HT-29 (cell line): ENCODE measurements around the gene THUMPD1. TPM values are rescaled to one million over a fixed set of nuclear protein-coding genes. Genes with fewer than 3 reads are reported as not detected.
A peak's percentile ranks its signal among the peaks of the same experiment; 100 is the strongest.
"Not testable (repeated sequence)": the region's sequence is repeated elsewhere in the genome, so short reads cannot be mapped to it uniquely, and the experiment has no call there.

Experiments used
- DNase-seq: peaks from one replicate; pipeline ENCODE4 v3.0.0-alpha.2; 2015; ENCODE audit warnings: low spot score
- total RNA-seq: library from RNA; depleted of rRNA; stranded (reverse); fragments of >200 nt; shearing (Covaris generic); gene quantifications from 2 replicates; pipeline ENCODE4 v1.2.3, GENCODE V29; 2014

The THUMPD1 gene
- total RNA-seq, 1 experiment from 2014 or later: 55.4 TPM

DNA sequence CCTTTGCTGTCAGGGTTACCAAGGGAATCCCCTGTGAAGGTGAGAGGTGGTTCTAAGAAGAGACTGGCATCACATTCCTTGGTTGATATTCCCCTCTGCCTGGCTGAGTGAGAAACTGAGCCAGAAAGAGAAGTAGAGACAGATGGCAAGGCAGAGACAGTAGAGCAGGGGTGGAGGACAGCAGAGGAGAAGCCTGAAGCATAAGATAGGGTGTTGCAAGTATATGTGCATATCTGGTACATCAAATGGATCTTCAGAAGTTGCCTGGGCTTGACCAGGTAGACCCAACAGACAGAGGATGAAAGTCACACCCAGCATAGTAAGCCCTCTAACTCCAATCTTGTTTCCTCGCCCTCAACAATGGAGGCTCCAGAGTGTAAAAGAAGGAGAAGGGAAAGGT lies 7.9 kb upstream of the THUMPD1 start:
- DNase-seq: no peak

DNA sequence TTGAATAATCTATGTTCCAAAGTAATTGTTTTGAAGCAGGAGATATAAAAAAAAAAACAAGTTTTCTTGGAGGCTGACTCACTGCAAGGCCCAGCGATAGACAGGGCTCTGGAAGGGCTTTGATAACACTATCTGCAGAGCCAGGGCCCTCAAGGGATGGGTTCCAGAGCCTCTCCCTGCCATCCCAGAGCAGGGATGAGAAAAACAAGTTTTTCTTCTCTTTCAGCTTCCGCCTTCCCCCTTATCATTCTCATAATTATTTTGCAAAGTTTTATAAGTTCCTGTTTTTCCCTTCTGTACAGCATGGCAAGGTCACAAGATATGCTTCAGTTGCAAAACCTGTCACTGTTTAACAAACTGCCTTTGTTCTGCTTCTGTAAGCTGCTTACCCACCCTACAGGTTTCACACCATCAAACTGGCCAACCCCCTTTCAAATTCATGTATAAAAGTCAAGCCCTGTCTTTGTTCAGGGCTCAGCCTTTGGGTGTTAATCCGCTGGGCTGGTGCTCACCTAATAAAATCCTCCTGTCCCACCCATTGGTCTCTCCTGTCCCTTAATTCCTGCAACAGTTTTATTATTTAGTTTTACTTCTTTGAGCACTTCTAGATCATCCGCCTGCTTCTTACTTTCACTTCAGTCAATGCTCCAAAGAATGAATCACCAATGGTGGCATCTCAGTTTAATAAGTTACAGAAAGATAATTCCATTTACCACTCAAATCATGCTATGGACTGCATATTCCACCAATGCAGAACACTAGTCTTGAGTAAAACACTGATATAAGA lies 5.6 kb upstream of the THUMPD1 start:
- no peak for DNase-seq

DNA sequence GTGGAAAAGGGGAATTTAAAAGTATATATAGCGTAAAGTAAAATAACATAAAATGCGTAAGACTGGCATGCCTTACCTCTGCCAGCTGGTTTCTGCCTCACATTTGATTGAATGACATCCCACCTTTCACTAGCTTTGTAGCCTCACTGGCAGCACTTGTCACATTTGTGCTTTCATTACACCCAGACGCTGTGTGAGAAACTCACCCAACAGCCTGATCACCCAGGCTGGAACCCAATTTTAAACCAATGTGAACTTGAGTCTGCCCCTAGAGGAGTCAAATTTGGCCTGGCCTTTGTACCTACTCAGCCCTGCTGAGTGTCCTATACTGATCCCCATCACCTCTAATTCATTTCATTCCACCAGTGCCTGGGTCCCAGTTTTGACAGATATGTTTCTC lies 4.8 kb upstream of the THUMPD1 start:
- no peak for DNase-seq

DNA sequence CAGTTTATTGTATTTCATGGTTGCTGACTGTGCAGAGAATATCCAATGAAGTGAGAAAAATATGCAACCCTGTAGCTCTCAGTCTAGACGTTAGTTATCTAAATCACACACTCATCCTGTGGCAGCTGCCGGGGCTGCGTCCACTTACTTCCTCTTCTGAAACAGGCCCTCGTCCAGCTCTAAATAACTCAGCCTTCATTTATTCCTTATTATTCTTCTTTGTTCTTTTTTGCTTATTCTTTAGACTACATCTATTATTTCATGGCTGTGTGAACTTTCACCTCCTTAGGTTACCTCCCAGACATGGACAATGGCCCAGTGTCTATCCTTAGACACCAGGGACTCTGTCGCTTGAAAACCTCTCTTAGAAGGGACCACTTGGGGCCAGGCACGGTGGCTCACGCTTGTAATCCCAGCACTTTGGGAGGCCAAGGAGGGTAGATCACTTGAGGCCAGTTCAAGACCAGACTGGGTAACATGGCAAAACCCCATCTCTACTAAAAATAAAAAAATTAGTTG lies 3.4 kb upstream of the THUMPD1 start:
- no peak for DNase-seq

DNA sequence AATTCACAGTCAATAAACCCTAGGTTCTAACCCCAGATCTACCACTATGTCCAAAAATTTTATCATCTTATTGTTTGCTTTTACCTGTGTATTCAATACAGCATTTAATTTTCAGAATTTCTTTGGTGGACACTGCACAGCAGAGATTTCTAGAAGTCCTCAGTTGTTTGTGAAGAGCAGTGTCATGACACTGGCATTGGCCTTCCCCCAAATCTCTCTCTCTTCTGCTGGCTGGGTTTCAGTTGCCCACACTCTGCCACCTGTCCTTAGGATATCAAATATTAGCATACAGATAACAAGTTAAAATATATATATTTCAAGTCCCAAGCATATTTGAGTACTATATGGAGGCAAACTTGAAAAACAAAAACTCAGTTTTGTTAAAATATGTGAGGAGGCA lies 2.0 kb upstream of the THUMPD1 start:
- DNase-seq: no peak

DNA sequence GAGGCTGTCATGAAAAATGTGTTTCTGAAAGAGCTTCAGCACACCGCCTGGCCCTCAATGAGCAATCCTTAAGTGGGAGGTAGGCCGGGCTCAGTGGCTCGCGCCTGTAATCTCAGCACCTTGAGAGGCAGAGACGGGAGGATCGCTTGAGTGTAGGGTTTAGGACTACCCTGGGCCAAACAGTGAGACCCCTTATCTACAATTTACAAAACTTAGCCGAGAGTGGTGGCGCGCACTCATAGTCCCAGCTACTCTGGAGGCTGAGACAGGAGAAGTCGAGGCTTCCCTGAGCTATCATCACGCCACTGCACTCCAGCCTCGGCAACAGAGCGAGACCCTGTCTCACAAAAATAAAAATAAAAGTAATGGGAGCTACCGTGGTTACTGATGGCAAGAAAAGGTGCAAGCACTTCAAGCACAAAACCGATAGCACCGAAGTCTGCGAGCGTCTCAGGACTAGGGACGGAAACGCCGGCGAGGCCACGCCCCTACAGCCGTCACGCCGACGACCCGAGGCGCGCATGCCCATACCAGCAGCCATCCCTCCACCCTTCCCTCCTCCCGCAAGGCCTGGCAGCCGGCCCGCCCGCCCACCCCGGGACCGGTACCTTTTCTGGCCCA lies 607 bp downstream of the THUMPD1 start:
- DNase-seq: peak; percentile 83

DNA sequence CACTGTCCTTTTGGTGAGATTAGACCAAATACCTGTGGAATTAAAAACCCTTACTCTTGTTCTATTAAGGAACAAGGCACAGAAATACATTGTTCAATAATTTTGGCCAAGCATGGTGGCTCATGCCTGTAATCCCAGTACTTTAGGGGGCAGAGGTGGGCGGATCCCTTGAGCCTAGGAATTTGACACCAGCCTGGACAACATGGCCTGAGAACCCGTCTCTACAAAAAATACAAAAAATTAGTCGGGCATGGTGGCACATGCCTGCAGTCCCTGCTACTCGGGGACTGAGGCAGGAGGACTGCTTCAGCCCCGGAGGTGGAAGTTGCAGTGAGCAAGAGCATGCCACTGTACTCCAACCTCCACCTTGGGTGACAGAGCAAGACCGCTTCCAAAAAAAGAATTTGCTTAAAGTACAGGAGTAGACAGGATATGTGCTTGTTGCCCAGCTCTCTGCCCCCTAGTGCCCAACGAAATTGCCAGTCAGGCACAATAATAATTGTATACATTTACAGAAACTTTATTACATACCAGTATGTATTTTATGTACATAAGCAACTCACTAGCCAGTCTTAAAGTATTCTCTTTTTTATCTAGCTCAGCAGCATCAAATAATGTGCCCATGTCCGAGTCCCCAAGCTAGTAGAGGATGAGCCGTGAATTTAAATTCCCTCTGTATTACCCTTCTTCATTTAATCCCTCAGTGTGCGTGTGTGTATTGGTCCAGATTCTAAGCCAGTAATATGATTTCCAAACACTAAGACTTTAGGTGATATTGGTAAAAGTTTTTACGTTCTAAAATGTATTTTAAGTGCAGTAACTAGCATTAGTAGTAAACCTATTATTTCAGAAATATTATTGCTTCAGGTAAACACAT lies 1.4 kb downstream of the THUMPD1 start:
- peak; percentile 31 for DNase-seq

DNA sequence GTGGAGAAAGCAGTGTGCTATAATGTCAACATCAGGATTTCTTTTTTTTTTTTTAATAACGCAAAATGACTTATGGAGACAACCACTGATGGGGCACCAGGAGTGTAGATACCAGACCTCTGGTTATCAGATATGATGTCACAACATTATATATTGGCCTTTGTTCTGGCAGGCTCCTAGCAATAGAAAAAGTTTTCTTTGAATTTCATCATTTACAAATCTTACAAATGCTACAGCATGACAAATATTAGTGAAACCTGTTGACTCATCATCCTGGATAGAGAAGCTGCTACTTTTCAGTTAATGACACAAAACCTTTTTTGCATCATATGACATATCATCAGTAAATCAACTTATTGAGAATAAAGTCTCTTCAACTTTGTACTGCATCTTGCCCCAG lies 6.1 kb downstream of the THUMPD1 start:
- DNase-seq: no peak

DNA sequence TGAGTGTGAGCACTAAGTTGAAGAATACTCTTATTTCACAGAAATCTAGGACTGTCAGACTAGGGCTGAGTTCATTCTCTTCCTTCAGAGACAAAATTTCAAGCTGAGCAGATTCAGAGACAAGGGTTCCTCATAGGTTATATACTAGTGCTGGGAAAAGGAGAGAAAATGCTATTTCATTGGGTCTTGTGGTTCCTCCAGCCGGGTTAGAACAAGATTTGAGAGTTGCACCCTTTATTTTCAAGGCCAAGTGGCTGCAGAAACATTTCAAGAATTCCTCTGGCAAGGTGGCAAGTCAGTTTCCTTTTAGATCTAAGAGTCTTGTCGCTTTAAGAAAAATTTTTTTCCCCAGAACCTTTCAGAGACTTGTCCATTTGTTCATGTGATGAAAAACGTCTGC lies 6.8 kb downstream of the THUMPD1 start:
- no peak for DNase-seq

DNA sequence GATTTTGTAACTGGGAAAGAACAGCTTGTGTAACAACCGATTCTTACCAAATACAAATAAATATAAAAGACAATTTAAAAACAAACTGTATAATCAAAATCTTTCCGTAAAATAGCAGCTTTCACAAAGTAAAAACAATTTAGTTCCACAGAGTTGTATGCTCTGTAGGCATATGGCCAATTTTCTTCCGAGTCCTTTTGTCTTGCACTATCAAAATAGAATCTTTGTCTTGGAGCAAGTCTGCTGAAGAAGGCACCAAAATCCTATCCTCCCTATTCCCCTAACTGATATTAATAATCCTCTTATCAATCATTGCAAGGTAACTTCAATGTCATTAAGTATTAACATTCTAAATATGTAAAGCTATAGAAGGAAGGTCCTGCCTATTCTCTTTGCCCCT lies 7.6 kb downstream of the THUMPD1 start:
- DNase-seq: no peak

DNA sequence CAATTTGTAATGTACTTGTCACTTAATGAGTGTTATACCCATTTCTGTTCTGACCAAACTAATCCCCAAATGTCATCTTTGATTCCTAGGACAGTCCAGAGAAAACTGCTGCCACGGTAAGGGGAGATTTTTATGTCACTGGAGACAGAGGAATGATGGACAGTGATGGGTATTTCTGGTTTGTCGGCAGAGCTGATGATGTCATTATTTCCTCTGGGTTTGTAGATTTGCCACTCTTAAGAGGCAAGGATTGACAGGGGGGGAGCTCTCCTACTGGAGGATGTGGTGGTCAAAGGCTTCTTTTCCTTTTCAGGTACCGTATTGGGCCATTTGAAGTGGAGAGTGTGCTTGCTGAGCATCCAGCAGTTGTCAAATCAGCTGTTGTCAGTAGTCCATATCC lies 12.5 kb downstream of the THUMPD1 start:
- no peak for DNase-seq

DNA sequence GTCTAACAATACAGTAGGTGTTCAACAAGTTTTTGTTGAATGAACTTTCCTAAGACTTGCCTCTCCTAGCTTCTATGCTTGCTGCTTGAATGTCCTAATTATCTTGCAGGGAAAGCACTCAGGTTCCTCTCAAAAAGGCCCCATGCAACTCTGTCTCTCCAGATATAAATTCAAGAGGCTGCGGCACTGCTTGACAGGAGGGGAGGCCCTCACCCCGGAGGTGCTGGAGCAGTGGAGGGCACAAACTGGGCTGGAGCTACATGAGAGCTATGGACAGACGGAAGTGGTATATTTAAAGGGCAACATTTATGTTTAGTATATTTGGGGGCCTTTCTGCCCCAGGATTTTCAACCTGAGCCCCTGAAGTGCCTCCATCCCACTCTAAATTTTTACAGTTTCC lies 14.4 kb downstream of the THUMPD1 start:
- no peak for DNase-seq

DNA sequence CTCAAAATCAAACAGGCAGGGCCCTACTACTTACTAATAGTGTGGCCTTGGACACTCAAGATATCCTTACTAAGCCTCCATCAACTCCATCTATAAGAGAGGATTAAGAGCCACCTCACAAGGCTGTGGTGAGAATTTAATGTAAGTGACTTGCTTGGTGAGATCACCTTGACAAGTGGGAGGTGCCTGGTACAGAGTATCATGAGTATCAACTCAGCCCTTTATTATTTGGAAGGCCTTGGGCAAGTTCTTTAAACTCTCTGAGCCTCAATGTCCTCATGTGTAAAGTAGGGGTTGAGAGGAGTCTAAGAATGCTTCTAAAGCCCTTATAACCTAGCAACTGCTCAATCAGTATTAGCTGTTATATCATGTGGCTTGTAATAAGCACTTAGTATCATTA lies 15.0 kb downstream of the THUMPD1 start:
- DNase-seq: no peak

DNA sequence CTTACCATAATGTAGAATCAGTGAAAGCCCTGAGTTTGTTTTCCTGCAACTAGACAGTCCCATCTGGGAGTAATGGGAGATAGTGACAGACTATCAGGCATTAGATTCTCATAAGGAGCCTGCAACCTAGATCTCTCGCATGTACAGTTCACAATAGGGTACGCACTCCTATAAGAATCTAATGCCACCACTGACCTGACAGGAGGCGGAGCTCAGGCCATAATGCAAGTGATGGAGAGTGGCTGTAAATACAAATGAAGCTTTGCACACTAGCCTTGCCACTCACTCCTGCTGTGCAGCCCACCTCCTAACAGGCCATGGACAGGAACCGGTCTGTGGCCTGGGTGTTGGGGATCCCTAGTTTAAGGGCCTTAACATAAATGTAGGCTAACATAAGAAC lies 21.4 kb downstream of the THUMPD1 start:
- no peak for DNase-seq

DNA sequence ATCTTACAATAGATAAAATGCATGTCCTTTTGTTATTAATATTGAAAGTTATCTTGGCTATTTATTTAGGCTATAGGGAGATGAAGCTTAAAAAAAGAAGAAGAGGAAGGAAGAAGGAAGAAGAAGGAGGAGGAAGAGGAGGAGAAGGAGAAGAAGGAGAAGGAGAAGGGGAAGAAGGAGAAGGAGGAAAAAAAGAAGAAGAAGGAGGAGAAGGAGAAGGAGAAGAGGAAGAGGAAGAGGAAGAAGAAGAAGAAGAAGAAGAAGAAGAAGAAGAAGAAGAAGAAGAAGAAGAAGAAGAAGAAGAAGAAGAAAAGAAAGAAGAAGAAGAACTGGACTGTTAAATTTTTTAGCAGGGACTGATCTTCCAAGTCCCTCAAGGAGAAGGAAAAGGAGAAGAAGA lies 23.9 kb downstream of the THUMPD1 start:
- not testable (repeated sequence) for DNase-seq

DNA sequence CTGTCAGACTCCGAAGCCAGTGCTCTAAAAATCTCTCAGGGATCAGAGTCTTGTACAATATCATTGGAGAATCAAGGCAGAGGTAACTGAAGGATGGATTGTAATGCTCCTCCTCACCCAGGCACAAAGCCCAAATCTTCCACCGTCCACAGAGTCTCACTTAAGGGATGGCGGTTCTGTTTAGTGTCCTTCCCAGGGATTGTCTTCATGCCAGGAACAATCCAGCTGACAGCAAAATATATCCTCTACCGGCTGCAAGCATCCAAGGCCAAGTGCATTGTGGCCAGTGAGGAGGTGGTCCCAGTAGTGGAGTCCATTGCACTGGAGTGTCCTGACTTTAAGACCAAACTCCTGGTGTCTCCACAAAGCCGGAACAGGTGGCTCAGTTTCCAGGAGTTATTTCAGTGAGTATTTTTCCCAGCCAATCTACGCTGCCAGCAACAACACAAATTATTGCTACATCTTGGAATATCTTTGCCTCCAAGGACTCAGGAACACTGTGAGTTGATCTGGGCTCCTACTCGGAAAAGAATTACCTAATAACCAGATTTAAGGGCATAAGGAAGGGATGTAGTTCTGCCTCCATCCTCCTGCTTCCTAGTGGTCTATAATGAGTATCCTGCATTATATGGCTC lies 30.2 kb downstream of the THUMPD1 start:
- no peak for DNase-seq

DNA sequence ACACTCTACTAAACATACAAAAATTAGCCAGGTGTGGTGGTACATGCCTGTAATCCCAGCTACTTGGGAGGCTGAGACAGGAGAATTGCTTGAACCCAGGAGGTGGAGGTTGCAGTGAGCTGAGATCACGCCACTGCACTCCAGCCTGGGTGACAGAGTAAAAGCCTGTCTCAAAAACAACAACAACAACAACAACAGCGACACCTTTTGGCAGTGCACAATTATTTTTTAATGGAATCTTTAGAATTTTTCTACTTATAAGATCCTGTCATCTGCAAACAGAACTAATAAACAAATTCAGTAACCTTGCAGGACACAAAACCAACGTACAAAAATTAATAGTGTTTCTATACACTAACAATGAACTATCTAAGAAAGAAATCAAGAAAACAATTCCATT lies 33.5 kb downstream of the THUMPD1 start:
- peak; percentile 55 for DNase-seq

DNA sequence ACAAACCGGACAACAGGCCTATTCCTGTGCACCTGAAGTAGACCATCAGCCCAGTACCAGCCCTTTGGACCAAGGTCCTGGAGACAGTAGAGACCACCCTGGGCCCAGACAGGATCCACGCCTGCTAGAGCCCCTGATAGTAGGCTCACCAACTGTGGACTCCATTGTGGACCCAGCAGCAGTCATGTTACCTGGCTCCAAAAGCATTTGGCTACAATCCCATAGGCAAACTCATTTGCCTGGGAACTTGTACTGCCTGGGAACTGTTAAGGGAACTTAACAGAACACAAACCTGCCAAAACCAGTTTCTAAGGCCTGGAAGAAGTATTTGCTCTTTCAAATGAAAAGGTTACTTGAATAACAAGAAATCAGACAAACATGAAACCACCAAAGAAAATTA lies 34.2 kb downstream of the THUMPD1 start:
- no peak for DNase-seq

DNA sequence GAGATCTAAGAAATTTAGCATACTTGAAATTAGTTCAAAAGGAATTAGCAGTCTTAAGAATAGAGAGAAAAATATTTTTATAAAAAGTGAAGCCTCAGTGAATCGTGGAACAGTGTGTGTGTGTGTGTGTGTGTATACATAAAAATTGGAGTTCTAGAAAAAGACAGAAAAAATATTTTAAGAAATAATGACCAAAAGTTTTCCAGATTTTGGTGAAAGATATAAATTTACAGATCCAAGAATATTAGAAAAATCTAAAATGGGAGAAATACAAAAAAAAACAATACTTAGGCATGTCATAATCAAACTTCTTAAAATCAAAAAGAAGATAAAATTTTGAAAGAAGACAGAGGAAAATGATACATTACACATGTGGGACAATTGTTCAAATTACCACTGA lies 35.6 kb downstream of the THUMPD1 start:
- DNase-seq: not testable (repeated sequence)

DNA sequence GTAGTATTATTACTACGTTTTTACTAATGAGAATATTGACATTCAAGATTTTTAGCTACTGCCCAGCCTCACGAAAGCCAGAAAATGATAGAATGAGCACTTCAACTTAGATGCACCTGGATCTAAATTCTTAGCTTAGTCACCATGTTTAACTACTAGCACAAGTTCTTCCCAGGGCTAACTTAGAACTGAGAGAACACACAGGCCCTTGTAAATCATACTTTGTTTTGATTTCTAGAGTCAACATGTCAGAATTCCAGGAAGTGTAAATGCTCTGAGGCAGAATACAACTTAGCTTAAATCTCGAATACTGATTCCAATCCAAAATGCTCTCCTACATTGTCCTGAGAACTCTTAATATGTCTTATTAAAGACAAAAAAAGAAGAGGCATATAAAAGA lies 37.3 kb downstream of the THUMPD1 start:
- no peak for DNase-seq

DNA sequence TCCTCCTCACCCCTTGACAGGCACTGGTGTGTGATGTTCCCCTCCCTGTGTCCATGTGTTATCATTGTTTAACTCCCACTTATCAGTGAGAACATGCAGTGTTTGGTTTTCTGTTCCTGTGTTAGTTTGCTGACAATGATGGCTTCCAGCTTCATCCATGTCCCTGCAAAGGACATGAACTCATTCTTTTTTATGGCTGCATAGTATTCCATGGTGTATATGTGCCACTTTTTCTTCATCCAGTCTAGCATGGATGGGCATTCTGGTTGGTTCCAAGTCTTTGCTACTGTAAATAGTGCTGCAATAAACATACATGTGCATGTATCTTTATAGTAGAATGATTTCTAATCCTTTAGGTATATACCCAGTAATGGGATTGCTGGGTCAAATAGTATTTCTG lies 39.9 kb downstream of the THUMPD1 start:
- not testable (repeated sequence) for DNase-seq

DNA sequence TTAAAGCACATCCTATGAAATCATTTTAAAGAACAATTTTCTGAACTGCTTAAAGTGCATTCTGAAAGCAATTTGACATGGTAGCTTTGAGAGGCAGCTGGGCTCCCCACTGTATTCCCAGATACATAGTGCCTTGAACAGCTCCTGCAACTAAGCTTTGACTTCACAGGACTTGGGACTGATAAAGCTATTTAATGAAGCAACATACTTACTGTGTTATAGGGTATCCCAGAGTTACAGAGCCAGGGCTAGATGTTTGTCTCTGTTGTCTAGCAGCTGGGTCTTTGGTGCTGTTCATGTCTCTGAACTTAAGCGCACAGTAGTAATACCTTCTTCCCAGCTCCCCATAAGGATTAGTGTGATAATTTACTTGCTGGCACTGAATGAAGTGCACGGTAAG lies 45.0 kb downstream of the THUMPD1 start:
- DNase-seq: no peak
